SKM-1 (cell line): ENCODE data around the gene COL4A3.

Experiments used
- DNase-seq: peaks from one replicate; lab custom pipeline; 2025; ENCODE audit not compliant: unreplicated experiment; lab: John Stamatoyannopoulos, UW

Gene COL4A3

GRCh38 chr2:227339098-227339599 lies 174.7 kb downstream of the COL4A3 start:
- no peak for DNase-seq

- no peak for DNase-seq
Measured at GRCh38 chr2:227340106-227340505, 175.7 kb downstream of the COL4A3 start.

GRCh38 chr2:227341553-227341952 lies 177.1 kb downstream of the COL4A3 start:
- DNase-seq = no peak

GRCh38 chr2:227344231-227344630 lies 179.8 kb downstream of the COL4A3 start:
- no peak for DNase-seq

GRCh38 chr2:227347117-227347516 lies 182.7 kb downstream of the COL4A3 start:
- DNase-seq = no peak

GRCh38 chr2:227348324-227348723 lies 183.9 kb downstream of the COL4A3 start:
- no peak for DNase-seq

GRCh38 chr2:227349989-227350612 lies 185.7 kb downstream of the COL4A3 start:
- DNase-seq = no peak

- DNase-seq = no peak
Measured at GRCh38 chr2:227351639-227352038, 187.2 kb downstream of the COL4A3 start.

GRCh38 chr2:227360351-227360750 lies 195.9 kb downstream of the COL4A3 start:
- DNase-seq = no peak

- DNase-seq = no peak
Measured at GRCh38 chr2:227363756-227364155, 199.3 kb downstream of the COL4A3 start.
